Measurements from ENCODE around the gene HIPK1.

DNA sequence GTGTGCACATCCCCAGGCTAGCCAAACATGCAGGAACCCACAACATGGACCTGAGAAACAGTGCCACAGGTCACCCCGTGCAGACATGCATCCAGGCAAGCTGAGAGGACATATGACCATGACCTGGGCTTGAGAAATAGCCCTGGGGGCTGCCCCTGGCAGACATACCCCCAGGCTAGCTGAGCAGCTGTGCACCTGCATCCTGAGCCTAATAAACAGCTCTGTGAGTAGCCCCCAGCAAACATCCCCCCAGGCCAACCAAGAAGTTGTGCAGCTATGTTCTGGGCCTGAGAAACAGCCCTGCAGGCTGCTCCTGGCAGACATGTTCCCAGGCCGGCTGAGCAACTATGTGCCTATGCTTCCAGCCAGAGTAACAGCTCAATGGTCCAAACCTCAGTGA, 64.6 kb downstream of the HIPK1 start:
- TF ChIP-seq, protein P1, sequence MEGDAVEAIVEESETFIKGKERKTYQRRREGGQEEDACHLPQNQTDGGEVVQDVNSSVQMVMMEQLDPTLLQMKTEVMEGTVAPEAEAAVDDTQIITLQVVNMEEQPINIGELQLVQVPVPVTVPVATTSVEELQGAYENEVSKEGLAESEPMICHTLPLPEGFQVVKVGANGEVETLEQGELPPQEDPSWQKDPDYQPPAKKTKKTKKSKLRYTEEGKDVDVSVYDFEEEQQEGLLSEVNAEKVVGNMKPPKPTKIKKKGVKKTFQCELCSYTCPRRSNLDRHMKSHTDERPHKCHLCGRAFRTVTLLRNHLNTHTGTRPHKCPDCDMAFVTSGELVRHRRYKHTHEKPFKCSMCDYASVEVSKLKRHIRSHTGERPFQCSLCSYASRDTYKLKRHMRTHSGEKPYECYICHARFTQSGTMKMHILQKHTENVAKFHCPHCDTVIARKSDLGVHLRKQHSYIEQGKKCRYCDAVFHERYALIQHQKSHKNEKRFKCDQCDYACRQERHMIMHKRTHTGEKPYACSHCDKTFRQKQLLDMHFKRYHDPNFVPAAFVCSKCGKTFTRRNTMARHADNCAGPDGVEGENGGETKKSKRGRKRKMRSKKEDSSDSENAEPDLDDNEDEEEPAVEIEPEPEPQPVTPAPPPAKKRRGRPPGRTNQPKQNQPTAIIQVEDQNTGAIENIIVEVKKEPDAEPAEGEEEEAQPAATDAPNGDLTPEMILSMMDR (IDR thresholded peaks at IDR 0.05), result no peak
- TF ChIP-seq POLR2A (IDR thresholded peaks at IDR 0.05), result no peak
